NB4 (cell line): ENCODE measurements around the gene DOK7.

ENCODE experiments used
- MAX ChIP-seq: IDR thresholded peaks from 2 replicates; pipeline ENCODE4 v1.6.1; 2011; ENCODE audit warnings: low read depth, low read length
- POLR2A ChIP-seq: IDR thresholded peaks from 2 replicates; pipeline ENCODE4 v1.6.1; 2011; ENCODE audit warnings: mild to moderate bottlenecking; ENCODE audit not compliant: insufficient read length; ENCODE audit errors: extremely low read depth
- TF ChIP-seq, protein P1 (sequence below): IDR thresholded peaks from one replicate; pipeline ENCODE4 v1.5.1; 2012; ENCODE audit warnings: low read depth, low read length

DNA sequence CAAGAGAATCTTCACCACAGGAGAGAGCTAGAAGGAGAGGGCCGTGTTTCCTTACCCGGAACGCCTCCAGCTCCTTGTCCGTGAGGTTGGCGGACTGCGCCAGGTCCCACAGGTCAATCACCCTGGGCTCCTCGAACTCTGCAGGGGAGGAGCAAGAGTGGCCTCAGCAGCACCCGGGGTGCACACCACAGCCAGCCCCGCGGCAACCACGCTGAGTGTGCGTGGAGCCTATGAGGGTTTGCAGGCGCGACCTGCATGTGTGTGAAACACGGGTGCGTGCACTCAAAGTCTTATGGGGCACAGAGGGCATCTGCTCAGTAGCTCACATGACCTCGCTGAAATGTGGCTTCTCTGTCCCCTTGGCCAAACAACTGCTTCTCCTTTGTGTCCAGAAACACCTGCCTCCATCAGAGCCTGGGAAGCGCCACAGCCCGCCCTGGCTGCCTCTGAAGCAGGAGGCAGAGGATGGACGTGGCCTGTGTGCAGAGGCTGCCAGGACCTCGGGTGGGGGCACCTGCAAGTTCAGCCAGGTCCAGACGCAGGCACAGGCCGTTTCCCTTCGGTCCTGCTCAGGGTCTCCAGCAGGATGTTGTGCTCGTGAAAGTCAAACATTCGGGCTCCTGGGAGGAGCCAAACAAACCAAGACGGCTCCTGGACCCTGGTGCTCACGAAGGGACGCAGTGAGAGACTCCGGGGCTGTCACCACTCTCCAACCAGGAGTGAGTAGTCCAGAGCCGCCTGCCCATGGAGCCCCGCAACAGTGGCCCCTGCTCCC, 53.1 kb downstream of the DOK7 start:
- TF ChIP-seq, protein P1, sequence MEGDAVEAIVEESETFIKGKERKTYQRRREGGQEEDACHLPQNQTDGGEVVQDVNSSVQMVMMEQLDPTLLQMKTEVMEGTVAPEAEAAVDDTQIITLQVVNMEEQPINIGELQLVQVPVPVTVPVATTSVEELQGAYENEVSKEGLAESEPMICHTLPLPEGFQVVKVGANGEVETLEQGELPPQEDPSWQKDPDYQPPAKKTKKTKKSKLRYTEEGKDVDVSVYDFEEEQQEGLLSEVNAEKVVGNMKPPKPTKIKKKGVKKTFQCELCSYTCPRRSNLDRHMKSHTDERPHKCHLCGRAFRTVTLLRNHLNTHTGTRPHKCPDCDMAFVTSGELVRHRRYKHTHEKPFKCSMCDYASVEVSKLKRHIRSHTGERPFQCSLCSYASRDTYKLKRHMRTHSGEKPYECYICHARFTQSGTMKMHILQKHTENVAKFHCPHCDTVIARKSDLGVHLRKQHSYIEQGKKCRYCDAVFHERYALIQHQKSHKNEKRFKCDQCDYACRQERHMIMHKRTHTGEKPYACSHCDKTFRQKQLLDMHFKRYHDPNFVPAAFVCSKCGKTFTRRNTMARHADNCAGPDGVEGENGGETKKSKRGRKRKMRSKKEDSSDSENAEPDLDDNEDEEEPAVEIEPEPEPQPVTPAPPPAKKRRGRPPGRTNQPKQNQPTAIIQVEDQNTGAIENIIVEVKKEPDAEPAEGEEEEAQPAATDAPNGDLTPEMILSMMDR: no peak
- TF ChIP-seq POLR2A (no peak), MAX (no peak)
